Hepatocyte (in vitro differentiated cells): Measurements from ENCODE around the gene GHRL.

ENCODE experiments used
- EZH2phosphoT487 ChIP-seq: fragments of 200-600 bp; sonication (generic); IDR thresholded peaks from one replicate; pipeline ENCODE4 v1.6.1; 2018; ENCODE audit warnings: antibody characterized with exemption, mild to moderate bottlenecking, low read depth, moderate library complexity; ENCODE audit not compliant: unreplicated experiment, severe bottlenecking
- TF ChIP-seq, protein P1 (sequence below): fragments of 200-600 bp; sonication (generic); IDR thresholded peaks from 2 replicates; pipeline ENCODE4 v1.5.1; 2016; ENCODE audit warnings: antibody characterized with exemption, mild to moderate bottlenecking; ENCODE audit not compliant: poor library complexity

DNA sequence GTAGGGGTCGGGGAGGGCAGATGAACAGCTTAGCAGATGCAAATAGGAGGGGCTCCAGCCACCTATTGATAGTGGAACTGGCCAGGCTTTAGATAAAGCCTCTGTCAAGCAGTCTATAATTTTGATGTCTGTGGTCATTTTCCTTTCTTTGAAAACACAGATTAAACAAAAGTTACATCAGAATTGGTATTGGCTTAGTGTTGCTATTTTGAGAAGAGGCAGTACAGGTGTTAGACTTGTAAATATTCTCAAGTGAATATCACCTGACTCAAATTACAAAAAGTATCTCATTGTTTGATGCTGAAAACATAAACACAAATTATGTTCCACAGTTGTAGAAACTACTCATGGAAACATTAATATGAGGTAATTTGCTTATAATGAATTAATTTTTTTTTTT lies 18.1 kb downstream of the GHRL start:
- TF ChIP-seq, protein P1, sequence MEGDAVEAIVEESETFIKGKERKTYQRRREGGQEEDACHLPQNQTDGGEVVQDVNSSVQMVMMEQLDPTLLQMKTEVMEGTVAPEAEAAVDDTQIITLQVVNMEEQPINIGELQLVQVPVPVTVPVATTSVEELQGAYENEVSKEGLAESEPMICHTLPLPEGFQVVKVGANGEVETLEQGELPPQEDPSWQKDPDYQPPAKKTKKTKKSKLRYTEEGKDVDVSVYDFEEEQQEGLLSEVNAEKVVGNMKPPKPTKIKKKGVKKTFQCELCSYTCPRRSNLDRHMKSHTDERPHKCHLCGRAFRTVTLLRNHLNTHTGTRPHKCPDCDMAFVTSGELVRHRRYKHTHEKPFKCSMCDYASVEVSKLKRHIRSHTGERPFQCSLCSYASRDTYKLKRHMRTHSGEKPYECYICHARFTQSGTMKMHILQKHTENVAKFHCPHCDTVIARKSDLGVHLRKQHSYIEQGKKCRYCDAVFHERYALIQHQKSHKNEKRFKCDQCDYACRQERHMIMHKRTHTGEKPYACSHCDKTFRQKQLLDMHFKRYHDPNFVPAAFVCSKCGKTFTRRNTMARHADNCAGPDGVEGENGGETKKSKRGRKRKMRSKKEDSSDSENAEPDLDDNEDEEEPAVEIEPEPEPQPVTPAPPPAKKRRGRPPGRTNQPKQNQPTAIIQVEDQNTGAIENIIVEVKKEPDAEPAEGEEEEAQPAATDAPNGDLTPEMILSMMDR: no peak
- no peak for TF ChIP-seq EZH2phosphoT487
